HG03139 (cell line): Measurements from ENCODE around the gene P2RX4.
"Not testable (repeated sequence)": the region's sequence is repeated elsewhere in the genome, so short reads cannot be mapped to it uniquely, and the experiment has no call there.

Experiments
- ATAC-seq: cut with Tn5 transposase; IDR thresholded peaks from one replicate; pipeline ENCODE4 v1.9.1; 2021; ENCODE audit not compliant: unreplicated experiment

Gene P2RX4

GRCh38 chr12:121219353-121219986 is 9.5 kb downstream of the P2RX4 start:
- ATAC-seq: no peak

- no peak for ATAC-seq
These were observed 12.9 kb downstream of the P2RX4 start for GRCh38 chr12:121222847-121223246.

GRCh38 chr12:121223292-121224285 is 13.7 kb downstream of the P2RX4 start:
- ATAC-seq: no peak

GRCh38 chr12:121224591-121224990 is 14.7 kb downstream of the P2RX4 start:
- ATAC-seq: no peak

GRCh38 chr12:121226399-121226798 is 16.5 kb downstream of the P2RX4 start:
- ATAC-seq: no peak

GRCh38 chr12:121226871-121227270 is 16.9 kb downstream of the P2RX4 start:
- not testable (repeated sequence) for ATAC-seq

- no peak for ATAC-seq
These were observed 17.4 kb downstream of the P2RX4 start for GRCh38 chr12:121227294-121227693.

GRCh38 chr12:121228919-121229665 is 19.2 kb downstream of the P2RX4 start:
- no peak for ATAC-seq

GRCh38 chr12:121229826-121230537 is 20.1 kb downstream of the P2RX4 start:
- not testable (repeated sequence) for ATAC-seq

- ATAC-seq: no peak
These were observed 20.6 kb downstream of the P2RX4 start for GRCh38 chr12:121230538-121230907.

- ATAC-seq: no peak
These were observed 22.2 kb downstream of the P2RX4 start for GRCh38 chr12:121232163-121232562.

- no peak for ATAC-seq
These were observed 23.2 kb downstream of the P2RX4 start for GRCh38 chr12:121232977-121233627.

- ATAC-seq: no peak
These were observed 23.7 kb downstream of the P2RX4 start for GRCh38 chr12:121233628-121234020.

- ATAC-seq: no peak
These were observed 26.8 kb downstream of the P2RX4 start for GRCh38 chr12:121236776-121237175.

- no peak for ATAC-seq
These were observed 27.5 kb downstream of the P2RX4 start for GRCh38 chr12:121237415-121237814.

GRCh38 chr12:121238086-121238485 is 28.2 kb downstream of the P2RX4 start:
- ATAC-seq: no peak

GRCh38 chr12:121238604-121239350 is 28.8 kb downstream of the P2RX4 start:
- ATAC-seq: no peak

- no peak for ATAC-seq
These were observed 29.6 kb downstream of the P2RX4 start for GRCh38 chr12:121239351-121240061.

GRCh38 chr12:121240062-121240420 is 30.1 kb downstream of the P2RX4 start:
- no peak for ATAC-seq
